Measurements from ENCODE around the gene SH3BP2. TPM values are rescaled to one million over a fixed set of nuclear protein-coding genes. Genes with fewer than 3 reads are reported as not detected.
A peak's percentile ranks its signal among the peaks of the same experiment; 100 is the strongest.

The SH3BP2 gene, protein sequence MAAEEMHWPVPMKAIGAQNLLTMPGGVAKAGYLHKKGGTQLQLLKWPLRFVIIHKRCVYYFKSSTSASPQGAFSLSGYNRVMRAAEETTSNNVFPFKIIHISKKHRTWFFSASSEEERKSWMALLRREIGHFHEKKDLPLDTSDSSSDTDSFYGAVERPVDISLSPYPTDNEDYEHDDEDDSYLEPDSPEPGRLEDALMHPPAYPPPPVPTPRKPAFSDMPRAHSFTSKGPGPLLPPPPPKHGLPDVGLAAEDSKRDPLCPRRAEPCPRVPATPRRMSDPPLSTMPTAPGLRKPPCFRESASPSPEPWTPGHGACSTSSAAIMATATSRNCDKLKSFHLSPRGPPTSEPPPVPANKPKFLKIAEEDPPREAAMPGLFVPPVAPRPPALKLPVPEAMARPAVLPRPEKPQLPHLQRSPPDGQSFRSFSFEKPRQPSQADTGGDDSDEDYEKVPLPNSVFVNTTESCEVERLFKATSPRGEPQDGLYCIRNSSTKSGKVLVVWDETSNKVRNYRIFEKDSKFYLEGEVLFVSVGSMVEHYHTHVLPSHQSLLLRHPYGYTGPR
- 18.7 and 28.7 TPM in 2 replicates for total RNA-seq (2014; rRNA removed; shearing (Covaris generic))

DNA sequence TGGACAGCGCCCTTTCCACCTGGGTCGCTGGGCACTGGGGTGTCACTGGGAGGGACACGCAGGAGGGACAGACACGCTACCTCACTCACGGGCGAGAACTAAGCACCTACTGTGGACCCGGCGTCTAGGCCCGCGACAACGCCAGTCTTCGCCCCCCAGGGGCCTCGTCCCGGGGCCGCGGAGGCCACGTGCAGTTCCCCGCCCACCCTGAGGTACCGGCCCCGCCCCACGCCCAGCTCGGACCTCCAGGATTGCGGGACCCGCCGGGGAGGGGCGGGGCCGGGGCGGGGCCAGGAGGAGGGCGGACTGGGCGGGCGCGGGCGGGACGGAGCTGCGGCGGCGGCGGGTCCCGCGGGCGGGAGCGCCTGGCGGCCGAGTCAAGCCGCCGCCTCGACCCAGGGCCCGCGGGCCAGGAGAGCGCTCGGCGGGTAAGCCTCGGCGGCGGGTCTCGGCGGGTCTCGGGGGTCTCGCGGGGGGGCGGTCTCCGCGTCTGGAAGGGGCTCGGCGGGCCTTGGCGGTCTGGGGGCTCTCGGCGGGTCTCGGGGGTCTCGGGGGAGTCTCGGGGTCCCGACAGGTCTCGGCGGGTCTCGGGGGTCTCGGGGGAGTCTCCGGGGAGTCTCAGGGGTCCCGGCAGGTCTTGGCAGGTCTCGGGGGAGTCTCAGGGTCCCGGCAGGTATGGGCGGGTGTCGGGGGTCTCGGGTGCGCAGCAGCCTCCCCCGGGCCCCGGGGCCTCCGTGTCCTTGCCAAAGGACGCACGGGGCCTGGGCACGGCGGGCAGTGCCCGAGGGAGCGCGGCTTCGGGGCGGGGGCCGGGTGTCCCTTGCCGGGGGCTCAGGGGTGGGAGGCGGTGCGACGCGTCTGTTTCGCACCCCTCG lies at the start of gene SH3BP2:
TSS of gene SH3BP2 (plus strand) at position 375 of the 875 bp plus-strand sequence. CDS start 27,533 bp downstream, outside the sequence.
- peak; percentile 63 for DNase-seq (ENCODE audit: low read depth)

DNA sequence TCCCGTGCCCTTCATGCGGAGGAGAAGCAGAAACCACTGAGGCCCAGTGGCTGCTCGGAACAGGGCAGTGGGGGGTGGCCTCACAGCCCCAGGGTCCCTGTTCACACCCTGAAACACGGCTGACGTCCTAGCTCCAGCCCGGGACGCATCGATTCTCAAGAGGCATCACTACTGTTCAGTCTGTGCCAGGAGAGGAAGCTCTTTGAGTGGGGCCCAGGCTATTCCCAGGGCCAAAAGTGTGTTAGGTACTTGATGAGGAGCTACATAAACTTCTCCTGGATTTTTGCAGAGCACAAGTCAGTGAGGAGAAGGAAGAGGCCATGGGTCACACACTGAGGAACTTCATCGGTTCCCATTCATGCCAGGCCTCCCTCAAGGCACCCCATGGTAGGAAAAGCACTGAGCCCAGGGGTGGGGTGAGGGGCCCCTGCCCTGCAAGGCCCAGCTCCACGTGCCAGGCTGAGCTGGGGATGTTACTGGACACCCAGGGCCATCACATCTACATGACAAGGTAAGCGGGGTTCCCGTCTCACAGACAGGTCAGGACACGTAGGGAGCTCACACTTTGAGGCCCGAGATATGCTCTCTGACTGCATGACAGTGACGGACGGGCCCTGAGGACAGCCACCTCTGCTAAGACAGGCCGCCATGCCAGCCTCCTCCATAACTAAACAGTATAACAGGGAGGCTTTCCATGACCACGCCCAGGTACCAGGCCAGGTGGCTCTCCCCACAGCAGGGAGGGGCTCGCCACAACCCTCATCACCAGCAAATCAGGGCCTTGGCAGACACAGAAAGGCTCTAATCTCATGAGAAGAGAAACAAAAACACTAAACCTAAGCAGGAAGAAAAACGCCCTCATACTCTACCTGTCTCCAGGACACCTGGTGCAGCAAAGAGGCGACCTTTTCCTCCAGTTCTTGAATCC lies 49.1 kb upstream of the SH3BP2 start:
- no peak for DNase-seq (ENCODE audit: low read depth)

DNA sequence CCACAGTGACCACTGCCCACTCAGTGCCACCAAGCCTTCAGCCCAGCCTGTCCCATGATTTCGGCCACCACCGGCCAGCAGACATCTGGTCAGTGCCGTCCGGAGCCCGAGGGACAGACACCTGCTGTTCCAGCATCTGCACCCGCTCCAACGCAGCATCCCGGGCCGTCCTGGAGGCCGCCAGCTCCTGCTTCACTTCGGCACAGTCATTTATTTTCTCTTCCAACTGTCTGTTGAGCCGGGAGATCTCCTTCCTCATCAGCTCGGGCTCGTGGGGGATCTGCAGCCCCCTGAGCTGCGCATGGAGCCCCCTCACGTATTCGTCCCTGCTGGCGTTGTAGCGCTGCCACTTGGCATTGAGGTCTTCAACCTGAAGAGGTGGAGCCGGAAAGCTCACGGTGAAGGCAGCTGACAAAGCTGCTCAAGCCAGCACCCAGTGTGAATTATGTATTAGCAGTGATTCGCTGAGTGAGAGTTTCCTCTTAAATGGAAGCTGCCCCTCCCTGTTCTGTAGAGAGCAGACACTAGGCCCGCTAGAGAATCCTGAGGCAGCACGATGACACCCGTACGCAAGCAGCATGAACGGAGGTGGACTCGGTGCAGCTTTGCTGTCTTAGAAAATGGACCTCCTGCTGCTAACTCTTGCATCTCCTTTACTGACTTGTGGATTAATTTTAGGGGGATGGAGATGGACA lies 48.2 kb upstream of the SH3BP2 start:
- no peak for DNase-seq (ENCODE audit: low read depth)

DNA sequence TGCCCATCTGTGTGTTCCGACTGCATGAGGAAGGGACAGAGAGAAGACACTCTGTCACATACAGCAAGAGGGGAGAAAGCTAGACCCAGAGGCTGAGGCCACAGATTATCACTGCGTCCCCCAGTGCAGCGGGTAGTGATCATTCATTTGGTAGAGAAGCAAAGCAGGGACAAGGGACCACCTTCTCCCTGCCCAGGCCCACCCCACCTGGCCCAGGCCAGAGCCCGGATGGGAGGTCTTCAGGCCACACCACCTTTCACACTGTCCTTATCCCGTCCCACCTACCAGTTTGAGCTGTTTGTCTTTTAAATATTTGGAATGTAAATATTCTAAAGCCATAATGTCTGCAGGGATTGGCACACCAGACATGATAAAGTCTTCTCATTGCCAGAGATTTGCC lies 47.4 kb upstream of the SH3BP2 start:
- DNase-seq (ENCODE audit: low read depth), result no peak

DNA sequence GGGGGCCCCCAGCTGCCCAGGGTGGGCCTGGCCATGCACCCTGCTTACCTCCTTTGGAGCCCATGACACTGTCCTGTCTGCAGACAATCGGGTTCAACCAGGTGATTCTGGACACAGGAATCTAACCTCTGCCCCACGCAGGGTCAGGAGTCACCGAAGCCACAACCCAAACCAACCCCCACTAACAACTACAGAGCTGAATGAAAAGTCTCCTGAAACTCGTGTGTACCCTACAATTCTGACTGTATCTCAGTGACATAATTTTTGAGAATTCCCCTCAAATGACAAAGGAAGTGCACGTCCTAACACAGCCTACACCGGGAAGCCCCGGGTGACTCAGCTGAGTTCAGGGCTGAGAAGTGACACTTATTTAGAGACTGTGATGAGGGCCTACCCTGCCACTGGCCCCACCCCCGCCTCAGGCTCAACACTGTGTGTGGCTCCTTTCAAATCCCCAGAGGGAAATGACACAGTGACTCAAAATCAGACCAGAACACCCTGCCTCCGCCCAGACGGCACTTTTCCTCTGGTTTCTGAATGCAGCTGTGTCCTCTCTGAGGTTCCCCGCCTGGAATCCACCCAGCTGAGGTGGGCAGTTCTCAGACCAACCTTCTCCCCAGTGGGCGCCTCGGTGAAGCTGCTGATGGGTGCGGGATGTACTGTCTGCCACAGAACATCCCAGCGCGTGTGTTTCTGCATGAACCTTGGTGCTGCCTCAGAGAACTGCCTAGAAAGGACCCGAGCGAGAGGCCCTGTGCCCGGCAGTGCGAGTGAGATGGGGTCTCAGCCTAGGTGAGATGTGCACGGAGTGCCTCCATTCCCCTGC lies 46.7 kb upstream of the SH3BP2 start:
- peak; percentile 93 for DNase-seq (ENCODE audit: low read depth)

DNA sequence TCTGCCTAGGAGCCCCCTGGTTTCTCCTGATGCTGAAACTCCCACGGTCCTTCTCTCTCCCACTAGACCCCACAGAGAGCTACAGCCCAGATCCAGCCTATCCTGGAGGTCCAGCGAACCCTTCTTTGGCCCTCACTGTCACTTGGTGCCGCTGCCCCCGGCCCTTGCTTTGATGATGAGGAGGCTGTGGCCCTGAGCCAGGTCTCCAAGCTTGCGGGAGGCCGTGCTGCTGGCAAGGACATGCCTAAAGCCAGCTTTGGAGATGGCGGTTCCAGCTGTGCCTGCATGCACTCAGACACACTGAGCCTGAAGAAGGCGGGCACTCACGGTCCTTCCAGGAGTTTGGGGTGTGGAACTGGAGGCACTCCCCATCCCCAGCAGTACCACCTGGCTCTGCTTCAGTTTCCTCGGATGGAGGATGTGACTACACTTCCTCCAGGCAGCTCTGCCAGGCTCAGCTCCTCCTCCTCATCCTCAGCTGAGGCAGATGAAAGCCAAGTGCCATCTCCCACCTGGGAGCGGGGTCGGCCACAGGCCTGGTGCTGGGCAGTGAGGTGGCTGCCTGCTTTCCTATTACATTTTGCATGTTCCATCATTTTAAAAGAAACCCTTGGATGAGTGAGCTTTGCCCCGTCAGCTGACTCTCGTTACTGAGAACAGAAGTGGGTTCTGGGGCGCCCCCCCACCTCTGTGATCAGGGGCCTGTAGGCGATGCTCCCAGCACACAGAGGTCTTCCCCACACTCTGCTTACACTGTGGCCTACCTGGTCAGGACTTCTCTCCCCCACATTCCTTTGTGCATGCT lies 45.8 kb upstream of the SH3BP2 start:
- DNase-seq (ENCODE audit: low read depth), result no peak

DNA sequence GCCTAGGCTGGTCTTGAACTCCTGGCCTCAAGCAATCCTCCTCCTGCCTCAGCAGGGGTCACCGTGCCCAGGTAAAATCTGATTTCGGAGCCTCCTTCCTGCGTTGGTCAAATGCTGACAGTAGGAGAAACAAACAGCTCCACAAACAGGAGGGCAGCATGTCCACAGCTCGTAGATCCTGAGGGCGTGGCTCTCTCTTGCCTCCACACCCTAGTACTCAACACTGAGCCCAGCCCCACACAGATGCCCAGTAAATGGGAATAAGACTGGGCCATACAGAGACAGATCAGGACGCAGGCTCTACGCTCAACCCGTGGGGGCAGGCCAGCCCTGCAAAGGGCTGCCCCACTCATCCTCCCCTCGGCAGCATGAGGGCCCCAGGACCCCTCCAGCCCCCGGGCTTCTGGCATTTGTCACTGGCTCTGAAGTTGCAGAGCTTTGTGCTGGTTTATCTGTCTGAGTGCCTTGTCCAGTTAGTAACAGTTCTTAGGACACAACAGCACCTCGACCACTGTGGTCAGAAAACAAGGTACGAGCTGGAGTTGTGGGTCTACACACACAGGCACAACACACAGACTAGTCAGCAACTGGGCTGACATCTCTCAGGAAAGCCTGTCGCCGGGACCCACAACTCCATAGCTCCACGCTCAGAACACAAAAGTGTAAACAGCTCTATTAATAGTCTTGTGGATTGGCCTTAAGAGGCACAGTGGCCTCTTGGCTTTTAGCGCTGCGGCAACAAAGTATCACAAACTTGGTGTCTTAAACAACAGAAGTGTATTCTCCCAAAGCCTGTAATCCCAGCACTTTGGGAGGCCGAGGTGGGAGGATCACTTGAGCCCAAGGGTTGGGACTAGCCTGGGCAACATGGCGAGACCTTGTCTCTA lies 41.9 kb upstream of the SH3BP2 start:
- DNase-seq (ENCODE audit: low read depth), result no peak

DNA sequence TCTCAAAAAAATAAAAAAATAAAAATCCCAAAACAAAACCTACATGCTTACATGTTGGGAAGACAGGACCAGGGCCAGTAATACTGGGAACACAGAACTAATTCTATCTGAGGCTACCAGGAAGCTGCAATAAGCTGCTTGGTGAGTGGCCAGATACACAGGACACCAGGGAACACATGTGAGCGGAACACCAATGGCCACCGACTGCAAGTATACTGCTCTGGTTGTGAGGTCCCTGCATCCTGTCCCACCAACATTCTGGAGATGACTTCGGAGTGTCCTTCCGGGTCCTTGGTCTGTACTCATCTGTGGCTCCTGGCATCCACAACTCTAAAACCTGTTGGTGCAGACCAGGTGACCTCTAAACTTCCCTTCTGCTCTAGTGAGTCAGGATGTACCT lies 39.4 kb upstream of the SH3BP2 start:
- DNase-seq (ENCODE audit: low read depth), result no peak

DNA sequence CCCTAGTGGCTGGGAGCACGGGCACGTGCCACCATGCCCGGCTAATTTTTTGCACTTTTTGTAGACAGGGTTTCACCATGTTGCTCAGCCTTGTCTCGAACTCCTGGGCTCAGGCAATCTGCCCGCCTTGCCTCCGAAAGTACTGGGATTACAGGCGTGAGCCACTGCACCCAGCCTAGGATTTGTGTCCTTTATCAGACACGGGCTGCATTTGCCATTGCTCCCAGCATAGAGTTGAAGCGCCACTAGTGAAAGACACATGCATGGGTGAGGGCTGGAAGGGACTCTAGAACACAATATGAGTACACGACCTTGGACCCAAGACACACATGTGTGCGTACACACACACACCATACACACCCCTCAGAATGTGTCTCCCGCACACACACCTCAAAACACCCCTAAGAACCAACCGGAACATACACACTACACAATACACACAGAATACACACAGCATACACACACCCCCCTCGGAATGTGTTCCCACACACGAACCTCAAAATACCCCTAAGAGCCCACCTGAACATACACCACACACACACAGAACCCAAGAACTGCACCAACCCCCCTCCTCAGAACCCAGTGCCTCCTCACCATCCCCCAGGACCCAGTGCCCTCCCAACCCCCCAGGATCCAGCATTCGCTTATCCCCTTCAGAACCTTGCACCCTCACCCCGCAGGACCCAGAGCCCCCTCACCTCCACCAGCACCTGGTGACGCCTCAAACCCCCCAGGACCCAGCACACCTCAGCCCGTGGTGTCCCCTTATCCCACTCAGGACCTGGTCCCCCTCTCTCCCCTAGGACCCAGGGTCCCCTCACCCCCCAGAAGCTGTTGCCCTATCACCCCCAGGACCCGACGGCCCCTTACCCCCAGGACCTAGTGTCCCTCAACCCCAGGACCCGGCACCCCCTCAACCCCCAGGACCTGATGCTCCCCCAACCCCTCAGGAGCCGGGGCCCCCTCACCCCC lies 37.8 kb upstream of the SH3BP2 start:
- no peak for DNase-seq (ENCODE audit: low read depth)

DNA sequence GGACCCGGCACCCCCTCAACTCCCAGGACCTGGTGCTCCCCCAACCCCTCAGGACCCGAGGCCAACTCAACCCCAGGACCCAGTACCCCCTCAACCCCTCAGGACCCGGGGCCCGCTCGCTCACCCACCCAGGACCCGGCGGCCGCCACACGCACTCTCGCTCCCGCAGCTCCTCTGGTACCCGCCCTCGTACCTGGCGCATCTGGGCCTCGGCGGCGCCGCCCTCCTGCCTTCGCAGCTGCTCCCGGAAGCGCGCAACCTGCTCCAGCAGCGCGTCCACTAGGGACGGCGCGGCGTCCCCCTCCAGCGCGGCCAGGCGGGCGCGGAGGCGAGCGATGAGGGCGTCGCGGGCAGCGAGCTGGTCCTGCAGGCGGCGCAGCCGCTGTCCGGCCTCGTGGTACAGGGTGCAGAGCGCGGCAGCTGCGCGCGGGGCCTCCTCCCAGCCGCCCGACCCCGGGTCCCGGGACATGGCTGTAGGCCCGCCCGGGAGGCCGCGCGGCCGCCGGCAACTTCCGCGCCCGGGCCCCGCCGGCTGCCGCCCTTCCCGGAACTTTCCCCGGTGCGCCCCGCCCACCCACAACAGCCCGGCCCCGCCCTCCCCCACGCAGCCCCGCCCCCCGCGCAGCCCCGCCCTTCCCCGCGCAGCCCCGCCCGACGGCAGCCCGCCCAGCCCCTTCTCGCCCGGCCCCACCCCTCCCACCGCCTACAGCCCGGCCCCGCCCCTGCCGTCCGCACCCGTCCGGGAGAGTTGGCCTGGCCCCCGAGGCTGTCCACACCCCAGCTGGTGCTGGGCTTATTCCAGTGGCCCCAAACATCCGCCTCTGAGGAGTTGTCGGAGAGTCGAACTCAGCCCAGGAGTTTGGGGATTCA lies 36.8 kb upstream of the SH3BP2 start, which contains the start of gene TNIP2:
TSS of gene TNIP2 (minus strand) at position 516 of the 870 bp plus-strand sequence. CDS start at position 469, 47 bp downstream.
- peak; percentile 75 for DNase-seq (ENCODE audit: low read depth)

DNA sequence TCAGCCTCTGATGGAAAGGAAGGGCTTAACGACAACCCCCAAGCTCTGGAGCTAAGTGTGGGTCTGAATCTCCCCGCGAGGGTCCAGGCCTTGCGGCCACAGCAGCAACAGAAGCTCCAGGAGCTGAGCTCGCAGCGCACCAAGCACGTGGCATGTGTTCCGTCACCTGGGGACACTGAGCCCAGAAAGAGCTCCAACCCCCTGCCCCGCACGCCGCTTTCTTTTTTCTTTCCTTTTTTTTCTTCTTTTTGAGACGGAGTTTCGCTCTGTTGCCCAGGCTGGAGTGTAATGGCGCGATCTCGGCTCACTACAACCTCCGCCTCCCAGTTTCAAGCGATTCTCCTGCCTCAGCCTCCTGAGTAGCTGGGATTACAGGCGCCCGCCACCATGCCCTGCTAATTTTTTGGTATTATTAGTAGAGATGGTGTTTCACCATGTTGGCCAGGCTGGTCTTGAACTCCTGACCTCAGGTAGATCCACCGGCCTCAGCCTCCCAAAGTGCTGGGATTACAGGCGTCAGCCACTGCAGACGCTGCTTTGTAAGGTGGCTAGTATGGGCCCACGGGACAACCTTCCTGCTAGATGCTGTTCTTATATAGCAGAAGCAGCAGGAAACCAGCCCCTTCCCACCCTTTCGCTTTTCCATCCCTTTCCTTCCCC lies 36.1 kb upstream of the SH3BP2 start:
- no peak for DNase-seq (ENCODE audit: low read depth)

DNA sequence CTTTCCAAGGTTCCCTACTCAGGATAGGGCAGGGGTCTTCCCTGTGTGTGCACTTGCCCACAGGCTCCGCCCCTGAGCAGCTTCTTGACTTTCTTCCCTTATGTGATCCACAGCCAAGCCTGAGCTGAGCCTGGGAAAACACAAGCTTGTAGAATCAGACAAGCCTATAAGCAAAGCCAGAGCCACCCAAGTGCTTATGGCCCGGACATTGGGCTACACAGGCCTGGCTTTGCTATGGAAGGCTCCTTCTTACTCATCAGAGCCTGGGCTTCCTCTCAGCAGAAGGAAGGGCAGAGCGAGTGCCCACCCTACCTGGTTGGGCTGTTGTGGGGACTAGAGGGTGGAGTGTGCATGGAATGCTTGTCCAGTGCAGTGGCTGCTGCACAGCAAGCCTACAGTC lies 35.5 kb upstream of the SH3BP2 start:
- no peak for DNase-seq (ENCODE audit: low read depth)

DNA sequence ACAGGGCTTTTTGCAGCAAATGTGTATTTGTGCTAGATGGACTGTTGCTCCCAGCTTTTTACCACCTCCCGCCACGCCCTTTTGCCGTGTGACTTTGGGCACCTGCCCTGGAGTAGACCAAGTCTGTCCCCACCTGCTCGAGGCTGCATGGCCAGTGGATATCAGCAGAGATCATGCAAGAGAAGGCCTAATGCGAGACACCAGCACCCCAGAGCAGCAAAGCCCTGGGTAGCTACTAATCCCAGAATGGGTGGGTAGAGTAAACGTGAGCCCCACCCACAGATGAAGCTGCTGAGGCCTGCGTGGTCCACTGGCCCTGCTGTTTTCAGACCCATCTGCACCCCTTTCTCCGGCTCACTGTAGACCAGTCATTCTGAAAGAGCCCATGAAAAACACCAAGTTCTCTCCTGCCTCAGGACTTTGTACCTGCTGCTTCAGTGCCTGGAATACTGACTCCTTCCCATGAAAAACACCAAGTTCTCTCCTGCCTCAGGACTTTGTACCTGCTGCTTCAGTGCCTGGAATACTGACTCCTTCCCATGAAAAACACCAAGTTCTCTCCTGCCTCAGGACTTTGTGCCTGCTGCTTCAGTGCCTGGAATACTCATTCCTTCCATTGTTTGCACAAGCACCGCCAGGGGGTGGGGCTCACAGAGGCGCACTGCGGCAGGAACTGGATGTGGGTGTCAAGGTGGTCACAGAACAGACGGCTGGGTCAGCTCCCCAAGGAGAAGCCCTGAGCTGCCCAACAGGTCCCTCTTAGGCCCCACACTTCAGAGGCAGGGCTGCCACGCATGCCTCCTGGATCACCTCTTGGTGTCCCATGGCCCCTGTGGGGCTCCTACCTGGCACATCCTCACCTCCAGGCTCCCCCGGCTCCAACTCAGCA lies 31.6 kb upstream of the SH3BP2 start:
- no peak for DNase-seq (ENCODE audit: low read depth)

DNA sequence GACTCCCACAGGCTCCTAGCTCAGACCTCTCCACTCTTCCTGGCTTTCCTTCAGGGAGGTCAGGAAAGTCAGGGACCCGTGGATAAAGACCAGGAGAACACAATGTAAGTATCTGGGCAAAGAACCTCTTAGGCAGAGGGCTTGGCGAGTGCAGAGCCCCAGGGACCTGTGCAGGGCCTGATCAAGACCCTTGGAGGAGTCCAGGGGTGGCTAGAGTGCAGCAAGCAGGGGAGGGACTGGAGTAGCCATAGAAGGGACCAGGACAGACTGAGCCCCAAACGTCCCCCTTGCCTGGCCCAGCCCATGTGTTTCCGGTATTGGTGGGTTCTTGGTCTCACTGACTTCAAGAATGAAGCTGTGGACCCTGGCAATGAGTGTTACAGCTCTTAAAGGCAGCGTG lies 30.8 kb upstream of the SH3BP2 start:
- DNase-seq (ENCODE audit: low read depth), result no peak
